ENCODE measurements around the gene WFDC1.

WFDC1 gene

DNA sequence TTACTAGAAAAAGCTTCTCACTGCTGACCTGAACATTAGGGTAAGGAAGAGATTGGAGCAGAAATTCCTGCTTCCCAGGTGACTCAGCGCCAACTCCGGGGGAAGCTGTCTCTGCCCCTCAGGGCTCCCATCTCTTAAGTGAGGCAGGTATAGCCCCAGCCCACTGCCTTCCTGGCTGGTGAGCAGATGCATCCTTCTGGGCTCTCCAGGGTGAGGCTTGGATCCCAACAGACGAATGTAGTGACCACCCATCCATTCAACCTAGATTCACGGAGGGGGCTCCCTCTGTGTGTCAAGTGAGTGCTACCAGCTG, 76.8 kb downstream of the WFDC1 start:
- H3K27me3 ChIP-seq (ENCODE audit: control insufficient read depth in 1 of 2, insufficient read depth in 2 of 2, low read length in 2 of 2) = peaks cover 20 to 28% of the 10 kb centered on the region in 2 donors
- no peaks in the 10 kb centered on the region for H3K4me1 ChIP-seq (ENCODE audit: insufficient read depth, low read length)
- no peaks in the 10 kb centered on the region for H3K9me3 ChIP-seq (ENCODE audit: low read length)
- no peak overlapping the region for H3K27ac ChIP-seq (ENCODE audit: low read depth, low read length)
- no peak overlapping the region for H3K9ac ChIP-seq (ENCODE audit: low read length)
- no peak overlapping the region for H3K4me3 ChIP-seq (ENCODE audit: low read depth in 1 of 2, low read length in 2 of 2)
- H3K36me3 ChIP-seq (ENCODE audit: insufficient read depth, low read length) = no peaks in the 10 kb centered on the region

DNA sequence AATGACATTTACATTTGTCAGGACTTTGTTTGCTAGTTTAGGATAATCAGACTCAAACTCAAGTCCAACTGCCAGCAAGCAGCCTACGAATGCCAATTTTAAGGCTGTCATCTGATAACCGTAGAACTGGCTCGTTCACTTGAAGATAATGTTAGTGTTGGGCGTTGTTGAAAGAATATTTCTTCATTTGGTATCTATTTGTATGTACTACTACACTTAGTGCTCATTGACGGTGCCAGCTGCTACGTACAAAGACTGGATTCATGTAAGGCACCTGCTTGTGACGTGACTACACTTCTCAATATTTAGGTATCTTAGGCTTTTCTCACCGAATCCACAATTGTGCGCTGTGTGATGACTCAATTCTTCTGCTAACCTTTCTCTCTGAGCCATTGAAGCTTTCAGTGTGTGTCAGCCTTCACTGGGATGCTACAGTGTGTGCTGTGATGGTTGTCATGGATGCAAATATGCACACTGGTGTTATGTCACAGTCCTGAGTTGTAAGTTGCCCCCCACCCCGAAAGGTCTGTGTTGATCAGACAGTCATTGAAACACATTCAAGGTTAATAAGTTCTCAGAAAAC, 79.3 kb downstream of the WFDC1 start:
- Histone ChIP-seq H3K27me3 (ENCODE audit: control insufficient read depth in 1 of 2, insufficient read depth in 2 of 2, low read length in 2 of 2) (peaks cover 4 to 9% of the 10 kb centered on the region in 2 donors), H3K4me1 (ENCODE audit: insufficient read depth, low read length) (no peaks in the 10 kb centered on the region), H3K27ac (ENCODE audit: low read depth, low read length) (no peak overlapping the region), H3K9me3 (ENCODE audit: low read length) (no peaks in the 10 kb centered on the region), H3K4me3 (ENCODE audit: low read depth in 1 of 2, low read length in 2 of 2) (no peak overlapping the region), H3K9ac (ENCODE audit: low read length) (no peak overlapping the region), H3K36me3 (ENCODE audit: insufficient read depth, low read length) (no peaks in the 10 kb centered on the region)

DNA sequence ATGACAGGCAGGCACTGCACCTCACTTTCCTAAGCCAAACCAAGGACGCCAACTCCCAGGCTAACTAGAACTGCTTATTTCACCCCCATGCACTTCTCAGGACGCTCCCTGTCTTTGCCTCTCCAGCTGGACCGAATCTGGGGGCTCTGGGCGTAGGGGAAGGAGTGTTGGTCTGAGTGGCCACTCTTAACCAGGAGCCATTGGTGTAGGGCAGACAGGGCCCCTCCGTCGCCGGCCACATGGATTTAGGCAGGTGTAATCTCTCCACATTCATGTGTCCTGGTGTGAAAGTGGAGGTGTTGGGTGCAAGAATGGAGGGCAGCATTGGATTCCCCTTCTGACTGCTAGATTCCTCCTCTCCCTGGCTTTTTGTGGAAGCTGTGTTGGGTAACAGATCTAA, 83.4 kb downstream of the WFDC1 start:
- Histone ChIP-seq H3K4me1 (ENCODE audit: insufficient read depth, low read length) (no peaks in the 10 kb centered on the region), H3K9ac (ENCODE audit: low read length) (no peak overlapping the region), H3K36me3 (ENCODE audit: insufficient read depth, low read length) (no peaks in the 10 kb centered on the region), H3K9me3 (ENCODE audit: low read length) (no peaks in the 10 kb centered on the region), H3K4me3 (ENCODE audit: low read depth in 1 of 2, low read length in 2 of 2) (no peak overlapping the region), H3K27ac (ENCODE audit: low read depth, low read length) (no peak overlapping the region), H3K27me3 (ENCODE audit: control insufficient read depth in 1 of 2, insufficient read depth in 2 of 2, low read length in 2 of 2) (no peaks in the 10 kb centered on the region)

- no peak overlapping the region for H3K27ac ChIP-seq (ENCODE audit: low read depth, low read length)
- no peaks in the 10 kb centered on the region for H3K4me1 ChIP-seq (ENCODE audit: insufficient read depth, low read length)
- H3K36me3 ChIP-seq (ENCODE audit: insufficient read depth, low read length) = no peaks in the 10 kb centered on the region
- H3K4me3 ChIP-seq (ENCODE audit: low read depth in 1 of 2, low read length in 2 of 2) = no peak overlapping the region
- H3K9ac ChIP-seq (ENCODE audit: low read length) = no peak overlapping the region
- no peaks in the 10 kb centered on the region for H3K27me3 ChIP-seq (ENCODE audit: control insufficient read depth in 1 of 2, insufficient read depth in 2 of 2, low read length in 2 of 2)
- H3K9me3 ChIP-seq (ENCODE audit: low read length) = no peaks in the 10 kb centered on the region
Observed at GRCh38 chr16:84378567-84378966, 83.9 kb downstream of the WFDC1 start.

GRCh38 chr16:84379008-84379708, 84.5 kb downstream of the WFDC1 start:
- H3K27me3 ChIP-seq (ENCODE audit: control insufficient read depth in 1 of 2, insufficient read depth in 2 of 2, low read length in 2 of 2) = no peaks in the 10 kb centered on the region
- H3K27ac ChIP-seq (ENCODE audit: low read depth, low read length) = no peak overlapping the region
- H3K9me3 ChIP-seq (ENCODE audit: low read length) = no peaks in the 10 kb centered on the region
- no peaks in the 10 kb centered on the region for H3K36me3 ChIP-seq (ENCODE audit: insufficient read depth, low read length)
- no peak overlapping the region for H3K4me3 ChIP-seq (ENCODE audit: low read depth in 1 of 2, low read length in 2 of 2)
- no peak overlapping the region for H3K9ac ChIP-seq (ENCODE audit: low read length)
- H3K4me1 ChIP-seq (ENCODE audit: insufficient read depth, low read length) = no peaks in the 10 kb centered on the region
